Renal pelvis (tissue), 4 donors: ENCODE data around the gene UGGT1. TPM values are rescaled to one million over a fixed set of nuclear protein-coding genes. Genes with fewer than 3 reads are reported as not detected.

Source experiments
- DNase-seq: peaks from one replicate; pipeline ENCODE4 v3.0.0-alpha.2; 2013
- polyA plus RNA-seq, 3 donors: library from polyadenylated mRNA; unstranded; fragments of 120-200 nt; gene quantifications; one replicate each; pipeline ENCODE4 v1.2.1, GENCODE V29; 2013; ENCODE audit not compliant: insufficient read length in 3 of 3

Gene UGGT1
- polyA plus RNA-seq, 3 donors: 36.1 to 45.4 (median 39.3) TPM

DNA sequence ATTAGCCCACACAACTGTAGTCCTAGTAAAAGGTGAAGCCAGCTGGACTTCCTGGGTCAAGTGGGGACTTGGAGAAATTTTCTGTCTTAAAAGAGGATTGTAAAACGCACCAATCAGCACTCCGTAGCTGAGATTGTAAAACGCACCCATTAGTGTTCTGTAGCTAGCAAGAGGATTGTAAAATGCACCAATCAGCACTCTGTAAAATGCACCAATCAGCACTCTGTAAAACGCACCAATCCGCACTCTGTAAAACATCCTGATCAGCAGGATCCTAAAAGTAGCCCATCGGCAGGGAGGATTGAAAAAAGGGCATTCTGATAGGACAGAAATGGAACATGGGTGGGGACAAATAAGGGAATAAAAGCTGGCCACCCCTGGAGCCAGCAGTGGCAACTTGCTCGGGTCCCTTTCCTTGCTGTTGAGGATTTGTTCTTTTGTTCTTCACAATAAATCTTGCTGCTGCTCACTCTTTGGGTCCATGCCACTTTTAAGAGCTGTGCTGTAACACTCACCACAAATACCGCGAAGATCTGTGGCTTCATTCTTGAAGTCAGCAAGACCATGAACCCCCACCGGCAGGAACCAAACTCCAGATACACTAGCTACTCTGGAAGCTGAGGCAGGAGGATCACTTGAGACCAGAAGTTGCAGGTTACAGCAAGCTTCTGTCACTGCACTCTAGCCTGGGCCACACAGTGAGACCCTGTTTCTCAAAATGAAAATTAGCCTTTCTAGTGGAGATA, 125.1 kb downstream of the UGGT1 start:
- DNase-seq: no peak

DNA sequence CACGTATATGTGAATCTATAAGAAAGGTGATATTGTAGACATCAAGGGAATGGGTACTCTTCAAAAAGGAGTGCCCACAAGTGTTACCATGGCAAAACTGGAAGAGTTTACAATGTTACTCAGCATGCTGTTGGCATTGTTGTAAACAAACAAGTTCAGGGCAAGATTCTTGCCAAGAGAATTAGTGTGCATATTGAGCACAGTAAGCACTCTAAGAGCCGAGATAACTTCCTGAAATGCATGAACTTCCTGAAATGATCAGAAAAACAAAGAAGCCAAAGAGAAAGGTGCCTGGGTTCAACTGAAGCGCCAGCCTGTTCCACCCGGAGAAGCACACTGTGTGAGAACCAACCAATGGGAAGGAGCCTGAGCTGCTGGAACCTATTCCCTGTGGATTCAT, 126.7 kb downstream of the UGGT1 start:
- DNase-seq: no peak

DNA sequence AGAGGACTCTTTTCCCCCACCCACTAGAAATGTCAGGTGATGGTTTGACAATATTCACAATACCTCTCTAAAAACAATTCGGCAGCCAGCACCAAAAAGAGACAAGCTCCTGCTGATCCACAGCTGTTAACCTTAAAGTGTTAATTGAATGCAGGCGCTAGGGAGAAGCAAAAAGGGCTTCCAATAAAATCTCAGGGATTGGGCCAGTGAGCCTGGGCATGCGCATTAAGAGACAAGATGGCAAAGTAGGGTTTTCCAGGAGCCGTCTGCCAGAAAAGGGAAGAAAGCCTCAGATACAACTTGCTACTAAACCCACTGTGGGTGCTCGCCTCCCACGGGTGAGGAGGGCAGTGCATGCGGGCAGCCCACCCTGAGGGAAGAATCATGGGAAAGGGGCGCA, 128.9 kb downstream of the UGGT1 start:
- no peak for DNase-seq

DNA sequence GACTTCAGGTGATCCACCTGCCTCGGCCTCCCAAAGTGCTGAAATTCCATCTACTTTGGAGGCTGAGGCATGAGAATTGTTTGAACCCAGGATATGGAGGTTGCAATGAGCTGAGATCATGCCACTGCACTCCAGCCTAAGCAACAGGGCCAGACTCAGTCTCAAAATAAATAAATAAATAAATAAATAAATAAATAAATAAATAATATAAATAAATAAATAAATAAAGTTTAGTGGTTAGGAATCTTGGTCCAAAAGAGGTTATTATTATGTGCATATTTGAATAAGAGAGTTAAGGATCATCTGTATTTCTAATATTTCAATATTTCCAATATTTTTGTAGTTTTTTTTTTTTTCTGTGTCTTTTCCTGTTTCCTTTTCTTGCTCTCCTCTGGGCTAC, 136.9 kb downstream of the UGGT1 start:
- no peak for DNase-seq

DNA sequence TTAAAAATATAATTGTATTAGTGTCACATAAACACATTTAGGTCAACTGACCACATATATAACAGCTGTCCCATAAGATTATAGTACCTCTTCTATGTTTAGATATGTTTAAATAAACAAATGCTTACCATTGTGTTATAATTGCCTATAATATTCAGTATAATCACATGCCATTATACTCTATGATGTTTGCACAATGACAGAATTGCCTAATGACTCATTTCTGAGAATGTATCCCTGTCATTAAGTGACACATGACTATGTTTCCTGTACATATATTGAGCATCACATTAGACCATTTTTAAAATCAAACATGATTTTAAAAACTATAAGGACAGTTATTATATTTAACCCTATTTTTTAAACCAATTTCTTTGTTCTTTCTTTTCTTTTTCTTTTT, 137.9 kb downstream of the UGGT1 start:
- DNase-seq: no peak

DNA sequence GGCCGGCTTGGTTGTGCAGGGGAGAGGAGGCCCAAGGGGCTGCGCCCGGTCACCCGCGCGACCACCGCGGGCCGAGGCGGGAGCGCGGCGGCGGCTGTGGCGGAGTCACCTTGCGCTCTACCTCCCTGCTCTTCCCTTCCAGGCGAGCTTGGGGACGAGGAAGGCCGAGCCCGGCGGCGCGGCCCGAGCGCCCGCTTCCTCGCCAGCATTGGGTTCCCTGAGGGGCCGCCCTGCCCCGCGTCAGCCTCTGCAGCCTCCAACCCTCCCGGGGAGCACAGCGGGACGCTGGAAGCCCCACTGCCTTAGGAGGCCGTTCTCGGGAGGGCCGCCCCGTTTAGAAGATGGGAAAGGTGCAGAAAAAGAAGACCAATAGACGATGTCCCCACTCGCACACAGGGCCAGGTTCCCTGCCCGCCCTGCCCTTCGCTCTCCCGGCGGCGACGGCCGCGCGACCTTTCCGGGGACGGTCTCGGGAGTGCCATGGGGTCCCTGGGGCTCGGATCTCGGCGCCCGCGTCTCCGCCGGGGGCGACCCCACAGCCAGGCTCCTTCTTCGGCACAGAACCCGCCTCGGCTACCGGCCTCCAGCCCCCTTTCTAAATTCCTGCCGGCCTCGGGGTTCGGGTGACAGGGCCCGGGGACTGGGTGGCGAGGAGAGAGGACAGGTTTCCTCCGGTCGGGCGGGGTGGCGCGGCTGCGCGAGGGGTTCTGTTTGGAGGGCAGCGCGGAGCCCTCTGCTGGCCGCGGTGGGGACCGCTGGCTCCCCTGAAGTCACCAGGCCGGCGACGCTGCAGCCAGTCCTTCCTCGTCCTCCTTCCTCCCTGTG, 142.2 kb downstream of the UGGT1 start:
- peak; percentile 68 for DNase-seq

DNA sequence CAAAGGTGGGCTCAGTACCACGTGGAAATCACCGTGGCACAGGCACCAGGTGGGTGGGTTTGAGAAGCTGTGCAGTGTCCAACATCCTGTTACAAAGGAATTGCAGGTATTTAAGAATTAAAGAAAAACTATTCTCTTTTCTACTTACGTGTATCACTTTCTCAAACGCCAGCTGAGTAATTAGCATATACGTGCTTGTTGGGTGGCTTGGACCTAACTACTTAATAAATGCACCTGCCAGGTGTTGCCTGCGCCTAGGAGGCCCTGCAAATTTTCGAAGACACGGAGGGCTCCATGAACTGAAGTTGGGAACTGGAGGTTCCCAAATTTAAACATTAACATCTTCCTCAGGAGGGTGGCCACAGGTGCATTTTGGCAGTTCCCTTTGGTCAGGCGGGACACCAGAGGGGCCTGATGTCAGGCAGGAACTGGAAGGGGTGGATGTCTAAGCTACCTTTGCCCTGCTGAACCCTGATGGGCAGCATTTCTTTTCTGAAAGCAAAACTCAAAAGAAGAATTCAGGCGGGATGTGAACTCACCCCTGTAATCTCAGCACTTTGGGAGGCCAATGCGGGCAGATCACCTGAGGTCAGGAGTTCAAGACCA, 142.9 kb downstream of the UGGT1 start:
- DNase-seq: no peak

DNA sequence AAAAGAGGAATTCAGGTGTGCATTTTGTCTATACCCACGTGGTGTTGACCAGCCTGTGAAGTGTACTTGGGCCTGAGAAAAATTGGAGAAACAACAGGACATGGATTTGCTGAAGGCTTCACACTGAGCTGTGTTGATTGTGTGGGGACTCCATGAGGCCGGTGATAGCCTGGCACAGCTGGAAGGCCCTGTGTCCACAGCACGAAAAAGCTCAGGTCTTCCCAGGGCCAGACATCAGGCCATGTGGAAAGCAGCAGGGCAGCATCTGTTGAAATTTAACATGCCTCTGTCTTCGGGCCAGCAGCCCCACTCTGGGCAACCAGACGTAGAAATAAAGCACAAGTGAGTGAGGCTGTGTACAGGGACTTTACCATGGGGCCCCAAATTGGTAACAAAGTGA, 143.6 kb downstream of the UGGT1 start:
- DNase-seq: no peak

DNA sequence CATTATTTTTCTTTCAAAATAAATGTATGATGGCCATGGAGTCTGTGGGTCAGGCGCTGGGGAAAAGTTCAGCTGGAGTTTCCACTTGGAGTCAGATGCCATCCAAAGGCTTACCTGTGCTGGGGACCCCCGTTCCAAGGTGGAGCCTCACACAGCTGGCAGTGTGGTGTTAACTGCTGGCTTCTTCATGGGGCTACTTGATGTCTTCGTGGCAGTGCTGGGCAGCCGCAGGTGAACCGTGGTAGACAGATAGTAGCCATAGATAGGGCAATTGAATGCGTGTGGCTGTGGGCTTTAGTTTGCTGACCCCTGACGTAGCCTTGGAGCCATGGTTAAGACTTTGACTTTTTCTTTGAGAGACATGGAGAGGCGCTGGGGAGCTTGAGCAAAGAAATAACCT, 144.6 kb downstream of the UGGT1 start:
- DNase-seq: no peak

DNA sequence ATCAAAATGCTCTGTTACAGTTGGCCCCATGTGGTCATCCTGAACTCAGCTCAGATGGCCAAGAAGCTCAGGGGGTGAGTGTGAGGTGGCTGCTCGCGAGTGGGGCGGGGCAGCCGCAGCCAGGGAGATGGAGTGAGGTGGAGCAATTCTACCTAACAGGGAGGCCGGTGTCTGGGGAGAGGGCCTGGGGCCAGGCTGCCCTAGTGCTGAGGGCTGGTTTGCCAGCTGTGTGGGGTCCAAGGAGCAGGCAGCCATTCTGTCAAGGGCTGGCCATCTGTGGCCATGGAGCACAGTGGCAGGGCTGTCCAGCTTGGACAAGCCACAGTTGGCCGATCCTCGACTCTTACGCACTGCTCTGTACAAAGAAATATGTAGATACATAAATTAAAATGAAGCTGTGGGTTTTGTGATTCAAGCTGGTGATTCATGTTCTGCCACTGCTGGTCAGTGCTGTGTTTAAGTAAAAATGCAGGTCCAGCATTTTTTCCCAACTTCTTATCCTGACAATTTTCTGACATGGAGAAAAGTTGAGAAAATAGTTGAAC, 145.6 kb downstream of the UGGT1 start:
- DNase-seq: no peak

DNA sequence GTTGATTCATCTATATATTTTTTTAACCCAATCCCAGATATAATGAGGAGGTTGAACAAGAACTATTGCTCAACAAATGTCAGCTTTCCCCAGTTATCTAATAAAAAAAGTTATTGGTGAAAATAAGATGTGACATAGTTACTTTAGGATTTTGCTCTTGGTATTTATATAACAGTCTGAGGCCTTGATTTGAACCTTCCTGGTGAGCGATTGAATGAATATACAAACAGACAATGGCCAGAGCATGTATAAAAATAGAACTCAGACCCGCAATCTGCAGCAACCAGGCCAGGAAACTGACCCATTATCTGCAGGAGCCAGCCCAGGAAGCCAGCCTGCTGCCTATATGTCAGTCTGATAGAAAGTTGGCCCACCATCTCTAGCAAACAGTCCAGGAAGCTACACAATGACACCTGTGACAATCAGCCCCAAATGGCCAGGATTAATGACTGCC, 146.1 kb downstream of the UGGT1 start:
- no peak for DNase-seq

DNA sequence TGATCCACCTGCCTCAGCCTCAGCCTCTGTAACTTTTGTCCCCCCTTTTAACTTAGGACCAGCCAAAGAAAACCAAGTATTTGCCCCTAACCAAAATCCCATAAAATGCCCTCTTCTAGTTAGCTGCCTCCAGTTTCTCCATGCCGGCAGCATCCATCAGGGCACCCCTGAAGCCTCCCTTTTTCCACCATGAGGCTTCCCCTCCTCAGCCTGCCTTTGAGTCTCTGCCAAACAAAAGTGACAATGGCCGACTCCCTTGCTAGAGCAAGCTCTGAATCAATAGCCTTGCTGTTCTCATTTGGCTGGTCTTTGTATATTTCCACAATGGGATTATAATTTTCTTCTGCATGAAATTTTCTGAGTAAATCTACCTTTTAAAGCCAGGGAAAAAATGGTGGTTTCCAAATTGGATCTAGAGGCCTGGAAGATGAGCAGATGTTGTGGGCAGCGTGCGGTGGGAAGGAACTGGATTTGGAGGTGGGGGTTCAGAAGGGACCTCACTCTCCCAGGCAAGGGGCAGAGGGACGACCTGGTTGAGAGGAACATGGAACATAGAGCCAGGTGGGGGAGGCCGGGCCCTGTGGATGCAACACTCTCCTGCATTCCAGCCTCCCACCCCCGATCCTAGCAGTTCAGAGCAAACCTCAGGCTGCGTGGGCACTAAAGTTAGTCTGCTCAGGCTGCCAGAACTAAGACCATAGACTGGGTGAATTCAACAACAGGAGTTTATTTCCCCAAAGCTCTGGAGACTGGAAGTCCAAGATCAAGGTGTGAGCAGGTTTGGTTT, 147.1 kb downstream of the UGGT1 start:
- DNase-seq: no peak

DNA sequence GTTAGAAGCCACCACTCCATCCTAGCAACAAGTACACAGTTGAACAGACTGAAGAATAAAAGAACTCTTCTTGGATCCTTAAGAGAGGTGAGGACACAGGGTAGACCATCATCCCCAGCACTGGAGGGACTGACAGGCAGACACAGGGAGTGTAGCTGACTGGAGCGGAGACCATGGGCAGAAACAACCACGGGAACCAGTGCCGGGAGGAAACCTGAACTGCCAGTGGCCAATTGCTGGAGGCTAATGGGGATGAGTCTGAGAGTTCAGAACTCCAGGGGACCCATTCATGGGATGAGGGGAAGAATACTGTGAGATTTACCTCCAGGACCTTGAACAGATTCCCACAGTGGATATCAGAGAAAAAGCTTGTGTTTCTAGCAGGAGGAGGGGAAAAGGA, 150.9 kb downstream of the UGGT1 start:
- DNase-seq: no peak

Other genes with a start within 250 kb of the UGGT1 start
- gene POLR2D, start 233.0 kb upstream of the UGGT1 start, polyA plus RNA-seq: 10 to 100 TPM; 32.8 to 37.4 (median 34.4) TPM
- 10 to 100 TPM; 25.4 to 27.7 (median 27.0) TPM for gene AMMECR1L, start 205.2 kb upstream of the UGGT1 start, polyA plus RNA-seq
- 10 to 100 TPM; 28.6 to 29.6 (median 29.2) TPM for gene SAP130, start 63.1 kb upstream of the UGGT1 start, polyA plus RNA-seq
- gene HS6ST1, start 227.7 kb downstream of the UGGT1 start, polyA plus RNA-seq: 100 to 1,000 TPM in 1 of 3 donors, 10 to 100 TPM in 2; 91.3 to 101 (median 92.9) TPM